GM12865 (cell line): ENCODE measurements around the gene TMEM167A.

ENCODE experiments used
- DNase-seq: peaks from one replicate; pipeline ENCODE4 v3.0.0; 2010; ENCODE audit warnings: low read depth
- H3K4me3 ChIP-seq: 2 replicates; pipeline ENCODE4 v1.5.1; 2011; ENCODE audit warnings: mild to moderate bottlenecking, low read depth, low read length, control low read depth
- TF ChIP-seq, protein P1 (sequence below): IDR thresholded peaks from 2 replicates; pipeline ENCODE4 v1.5.1; 2011; ENCODE audit warnings: low read length, control low read depth, low read depth, inconsistent platforms; ENCODE audit not compliant: insufficient read depth; ENCODE audit errors: missing control alignments

The TMEM167A gene

DNA sequence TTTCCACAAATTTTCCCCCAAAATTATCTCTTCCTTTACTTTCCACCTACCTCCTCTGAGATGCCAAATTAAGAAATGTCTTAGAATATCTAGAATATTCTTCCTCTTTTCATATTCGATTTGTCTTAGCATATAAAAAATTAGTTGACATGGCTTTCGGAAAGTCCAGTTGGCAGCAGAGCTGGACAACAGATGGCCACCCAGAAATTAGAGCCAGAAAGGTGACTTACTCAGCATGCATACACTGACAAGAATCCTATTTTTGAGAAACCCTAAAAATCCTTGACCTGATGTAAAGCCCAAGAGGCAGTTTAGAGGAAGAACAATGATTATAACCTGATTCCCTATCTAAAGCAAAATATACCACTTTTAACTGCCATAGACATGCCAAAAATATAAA is 22.0 kb downstream of the TMEM167A start:
- H3K4me3 ChIP-seq, result no peak overlapping the region
- no peak for DNase-seq
- TF ChIP-seq, protein P1, sequence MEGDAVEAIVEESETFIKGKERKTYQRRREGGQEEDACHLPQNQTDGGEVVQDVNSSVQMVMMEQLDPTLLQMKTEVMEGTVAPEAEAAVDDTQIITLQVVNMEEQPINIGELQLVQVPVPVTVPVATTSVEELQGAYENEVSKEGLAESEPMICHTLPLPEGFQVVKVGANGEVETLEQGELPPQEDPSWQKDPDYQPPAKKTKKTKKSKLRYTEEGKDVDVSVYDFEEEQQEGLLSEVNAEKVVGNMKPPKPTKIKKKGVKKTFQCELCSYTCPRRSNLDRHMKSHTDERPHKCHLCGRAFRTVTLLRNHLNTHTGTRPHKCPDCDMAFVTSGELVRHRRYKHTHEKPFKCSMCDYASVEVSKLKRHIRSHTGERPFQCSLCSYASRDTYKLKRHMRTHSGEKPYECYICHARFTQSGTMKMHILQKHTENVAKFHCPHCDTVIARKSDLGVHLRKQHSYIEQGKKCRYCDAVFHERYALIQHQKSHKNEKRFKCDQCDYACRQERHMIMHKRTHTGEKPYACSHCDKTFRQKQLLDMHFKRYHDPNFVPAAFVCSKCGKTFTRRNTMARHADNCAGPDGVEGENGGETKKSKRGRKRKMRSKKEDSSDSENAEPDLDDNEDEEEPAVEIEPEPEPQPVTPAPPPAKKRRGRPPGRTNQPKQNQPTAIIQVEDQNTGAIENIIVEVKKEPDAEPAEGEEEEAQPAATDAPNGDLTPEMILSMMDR, result no peak

- TF ChIP-seq, protein P1, result no peak
- H3K4me3 ChIP-seq, result no peak overlapping the region
- no peak for DNase-seq
Observed at GRCh38 chr5:83050723-83051340, 26.4 kb downstream of the TMEM167A start.

- TF ChIP-seq, protein P1, result no peak
- DNase-seq, result no peak
- H3K4me3 ChIP-seq, result no peak overlapping the region
Observed at GRCh38 chr5:83049370-83049885, 27.8 kb downstream of the TMEM167A start.

DNA sequence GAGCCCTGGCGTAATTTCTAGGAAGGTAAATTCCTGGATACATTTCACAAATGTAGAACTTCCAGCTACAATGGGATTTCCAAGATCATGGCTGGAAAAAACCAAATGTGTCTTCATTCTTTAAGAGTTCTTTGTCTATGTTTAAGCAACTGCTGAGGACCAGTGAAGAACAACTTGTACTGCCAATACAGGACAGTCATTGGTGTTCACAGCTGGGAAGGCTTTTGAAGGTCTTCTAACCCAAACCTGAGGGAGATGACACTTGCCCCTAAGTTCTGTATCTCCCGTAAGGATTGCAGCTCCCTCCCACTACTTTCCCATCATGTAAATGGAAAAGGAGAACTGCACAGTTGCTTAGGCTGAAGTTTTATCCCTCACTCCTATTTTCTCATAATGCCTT is 28.4 kb downstream of the TMEM167A start:
- TF ChIP-seq, protein P1, result no peak

GRCh38 chr5:83048277-83048676 is 28.9 kb downstream of the TMEM167A start:
- TF ChIP-seq, protein P1, result no peak
- no peak for DNase-seq
- no peak overlapping the region for H3K4me3 ChIP-seq

More for the DNA sequence above, 28.4 kb downstream of the TMEM167A start:
- no peak for DNase-seq
- no peak overlapping the region for H3K4me3 ChIP-seq

- H3K4me3 ChIP-seq, result no peak overlapping the region
- TF ChIP-seq, protein P1, result no peak
- no peak for DNase-seq
Observed at GRCh38 chr5:83044926-83045325, 32.3 kb downstream of the TMEM167A start.

DNA sequence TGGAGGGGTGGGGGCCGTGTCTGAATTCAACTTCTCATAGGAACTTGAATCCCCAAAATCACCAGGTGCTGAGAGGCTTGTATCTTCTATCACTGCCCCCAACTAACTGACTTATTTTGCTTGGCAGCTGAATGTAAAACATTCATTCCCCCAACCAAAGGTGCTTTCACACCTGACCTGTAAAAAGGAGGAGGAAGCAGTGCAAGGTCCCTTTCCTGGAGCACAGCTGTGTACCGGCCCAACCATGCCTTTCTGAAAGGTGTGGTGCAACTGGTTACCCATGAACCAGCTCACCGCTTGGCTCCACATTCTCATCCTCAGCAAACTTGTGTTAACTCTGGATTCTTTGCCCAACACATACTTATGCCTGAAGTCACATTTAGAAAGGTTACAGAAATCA is 34.7 kb downstream of the TMEM167A start:
- DNase-seq, result no peak
- TF ChIP-seq, protein P1, result no peak
- H3K4me3 ChIP-seq, result no peak overlapping the region
